HG02970 (cell line): Measurements from ENCODE around the gene ADM5.

ENCODE experiments used
- ATAC-seq: cut with Tn5 transposase; IDR thresholded peaks from one replicate; pipeline ENCODE4 v1.9.1; 2021; ENCODE audit warnings: mild to moderate bottlenecking, moderate library complexity, moderate number of reproducible peaks; ENCODE audit not compliant: unreplicated experiment, low FRiP score

The ADM5 gene

DNA sequence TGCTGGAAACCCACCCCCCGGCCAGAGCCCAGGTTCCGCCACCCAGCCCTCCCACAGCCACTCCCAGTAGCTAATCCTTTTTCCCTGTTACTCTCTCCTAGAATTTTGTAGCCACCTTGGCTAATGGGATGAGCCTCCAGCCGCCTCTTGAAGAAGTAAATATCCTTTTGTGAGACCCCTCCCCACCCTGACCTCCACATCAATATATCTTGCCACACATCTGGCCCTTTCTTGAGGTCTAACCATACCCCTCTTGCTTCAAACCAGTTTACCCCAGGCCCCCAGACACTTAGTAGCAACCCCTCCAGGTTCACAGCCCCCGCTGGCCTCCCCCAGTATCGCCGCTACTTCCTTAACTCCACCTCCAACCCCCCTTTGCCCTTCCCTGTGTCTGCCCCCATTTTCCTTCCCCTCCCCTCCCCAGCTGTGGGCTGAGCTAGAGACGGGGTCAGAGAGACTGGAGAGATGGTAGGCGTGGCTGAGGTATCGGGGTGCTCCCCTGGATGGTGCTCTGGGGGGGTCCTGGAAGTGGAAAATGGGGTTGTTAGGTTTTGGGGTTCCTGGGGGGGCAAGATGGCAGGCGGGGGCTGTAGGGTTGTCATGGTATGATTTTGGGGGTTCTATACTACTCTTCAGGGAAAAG, 9.5 kb upstream of the ADM5 start:
- no peak for ATAC-seq

DNA sequence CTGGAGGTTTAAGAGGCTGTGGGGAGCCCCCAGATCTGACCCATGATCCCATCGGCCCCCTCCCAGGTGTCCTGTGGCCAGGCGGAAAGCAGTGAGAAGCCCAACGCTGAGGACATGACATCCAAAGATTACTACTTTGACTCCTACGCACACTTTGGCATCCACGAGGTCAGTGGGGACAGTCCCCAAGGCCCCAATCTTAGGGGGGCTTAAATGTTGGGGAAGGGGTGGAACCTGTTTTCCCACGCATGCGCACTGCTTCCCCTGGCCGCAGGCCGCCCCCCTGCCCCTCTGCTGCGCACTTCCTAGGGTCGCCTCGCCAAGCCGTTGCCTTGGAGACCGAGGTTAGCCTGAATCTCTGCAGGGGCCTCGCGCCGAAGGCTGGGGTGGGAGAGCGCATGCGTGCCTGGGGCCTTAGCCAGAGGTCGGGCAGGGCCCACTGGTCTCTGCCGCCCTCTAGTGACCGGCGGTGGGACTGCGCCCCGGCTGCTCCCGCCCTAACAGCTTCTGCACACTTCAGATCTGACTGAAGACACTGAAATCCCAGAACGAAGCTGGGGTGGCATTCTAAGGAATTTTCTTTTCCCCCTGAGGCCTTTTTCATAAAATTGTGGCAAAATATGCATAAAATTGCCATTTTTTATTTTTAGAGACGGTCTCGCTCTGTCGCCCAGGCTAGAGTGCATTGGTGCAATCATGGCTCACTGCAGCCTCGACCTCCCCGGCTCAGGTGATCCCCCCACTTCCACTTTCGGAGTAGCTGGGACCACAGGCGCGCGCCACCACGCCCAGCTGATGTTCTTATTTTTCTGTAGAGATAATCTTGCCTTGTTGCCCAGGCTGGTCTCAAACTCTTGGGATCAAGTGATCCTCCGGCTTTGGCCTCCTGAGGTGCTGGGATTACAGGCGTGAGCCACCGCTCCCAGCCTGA, 8.7 kb upstream of the ADM5 start:
- no peak for ATAC-seq

DNA sequence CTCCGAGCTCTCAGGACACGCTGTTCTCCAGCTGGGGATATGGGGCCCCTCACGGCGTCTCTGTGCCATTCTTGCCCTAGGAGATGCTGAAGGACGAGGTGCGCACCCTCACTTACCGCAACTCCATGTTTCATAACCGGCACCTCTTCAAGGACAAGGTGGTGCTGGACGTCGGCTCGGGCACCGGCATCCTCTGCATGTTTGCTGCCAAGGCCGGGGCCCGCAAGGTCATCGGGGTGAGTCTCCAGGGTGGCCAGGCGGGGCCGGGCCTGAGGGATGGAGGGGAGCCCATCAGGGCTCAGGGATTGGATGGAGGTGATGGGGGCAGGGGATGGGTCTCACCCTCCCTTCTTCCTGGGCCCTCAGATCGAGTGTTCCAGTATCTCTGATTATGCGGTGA, 7.6 kb upstream of the ADM5 start:
- no peak for ATAC-seq

DNA sequence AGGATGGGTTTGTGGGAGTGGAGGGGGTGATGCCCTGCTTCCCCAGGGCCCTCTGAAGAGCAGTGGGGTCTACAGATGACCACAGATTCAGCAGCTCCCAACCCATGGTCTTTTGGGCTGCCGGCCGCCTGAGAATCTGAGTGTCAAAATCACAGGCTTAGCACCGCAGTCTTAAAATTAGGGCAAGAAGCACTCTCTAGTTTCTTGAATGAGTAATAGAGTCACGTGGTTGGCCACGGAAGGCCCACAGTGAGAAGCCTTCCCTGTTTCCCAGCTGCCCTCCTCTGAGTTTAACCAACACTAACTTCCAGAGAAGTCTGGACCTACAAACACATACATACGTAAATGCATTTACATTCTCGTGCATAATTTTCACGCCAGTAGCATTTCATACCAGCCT, 7.1 kb upstream of the ADM5 start:
- ATAC-seq, result no peak

DNA sequence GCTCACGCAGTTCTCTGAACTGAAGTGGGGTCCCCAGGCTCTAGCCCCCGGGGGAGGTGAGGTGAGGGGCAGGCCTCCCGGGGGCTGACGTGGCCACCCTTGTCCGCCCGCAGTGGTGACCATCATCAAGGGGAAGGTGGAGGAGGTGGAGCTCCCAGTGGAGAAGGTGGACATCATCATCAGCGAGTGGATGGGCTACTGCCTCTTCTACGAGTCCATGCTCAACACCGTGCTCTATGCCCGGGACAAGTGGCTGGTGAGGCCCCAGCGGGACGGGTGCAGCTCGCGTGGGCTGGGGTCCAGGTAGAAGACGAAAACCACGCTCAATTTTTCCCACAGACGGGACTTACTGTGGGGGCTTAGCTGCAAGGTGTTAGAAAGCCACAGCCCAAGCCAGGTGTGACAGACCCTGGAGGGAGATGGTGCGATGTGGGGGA, 5.6 kb upstream of the ADM5 start:
- no peak for ATAC-seq

DNA sequence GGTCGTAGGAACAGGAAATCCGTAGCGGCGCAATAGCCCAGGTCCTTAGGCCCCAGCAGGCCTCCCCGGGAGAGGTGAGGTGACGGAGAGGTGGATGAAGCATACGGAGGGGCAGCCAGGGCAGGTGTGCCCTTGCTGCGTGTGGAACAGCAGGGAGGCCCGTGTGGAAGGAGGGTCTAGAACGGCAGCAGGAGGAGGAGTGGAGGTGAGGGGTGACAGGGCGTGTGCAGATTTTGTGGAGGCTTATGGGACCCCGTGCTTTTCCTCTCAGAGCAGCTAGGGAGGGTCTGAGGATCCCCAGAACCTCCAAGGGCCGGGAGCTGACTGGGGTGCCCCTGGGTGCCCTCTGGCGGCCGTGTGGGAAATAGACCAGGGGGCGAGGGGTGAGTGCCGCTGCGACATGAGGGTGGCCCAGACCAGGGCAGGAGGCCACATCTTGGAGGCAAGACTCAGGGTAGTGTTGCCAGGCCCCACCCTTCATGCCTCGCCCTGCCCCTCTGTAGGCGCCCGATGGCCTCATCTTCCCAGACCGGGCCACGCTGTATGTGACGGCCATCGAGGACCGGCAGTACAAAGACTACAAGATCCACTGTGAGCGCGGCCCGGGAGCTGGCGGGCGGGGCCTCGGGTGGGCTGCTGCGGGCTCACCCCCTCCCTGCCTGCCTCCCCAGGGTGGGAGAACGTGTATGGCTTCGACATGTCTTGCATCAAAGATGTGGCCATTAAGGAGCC, 5.0 kb upstream of the ADM5 start:
- ATAC-seq, result no peak

DNA sequence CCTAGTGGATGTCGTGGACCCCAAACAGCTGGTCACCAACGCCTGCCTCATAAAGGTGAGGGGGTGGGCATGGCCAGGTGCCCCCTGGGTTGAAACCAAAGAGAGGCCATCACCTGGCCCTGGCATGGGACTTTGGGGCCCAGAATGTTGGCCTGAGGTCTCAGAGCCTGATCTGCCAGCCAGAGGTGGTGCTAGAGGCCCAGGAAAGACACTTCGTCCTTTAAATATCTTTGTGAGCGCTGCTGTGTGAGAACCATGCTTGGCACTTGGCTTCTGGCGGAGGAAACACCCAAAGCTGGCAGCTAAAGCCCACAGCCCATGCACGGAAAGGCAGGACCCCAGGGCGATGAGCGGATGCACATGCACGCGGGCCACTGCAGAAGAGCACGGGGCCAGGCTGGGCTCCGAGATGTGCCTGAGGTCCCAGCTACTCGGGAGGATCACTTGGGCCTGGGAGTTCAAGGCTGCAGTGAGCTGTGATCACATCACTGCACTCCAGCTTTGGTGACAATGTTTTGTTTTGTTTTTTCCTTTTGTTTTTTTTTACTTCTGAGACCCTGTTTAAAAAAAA, 4.3 kb upstream of the ADM5 start:
- no peak for ATAC-seq

DNA sequence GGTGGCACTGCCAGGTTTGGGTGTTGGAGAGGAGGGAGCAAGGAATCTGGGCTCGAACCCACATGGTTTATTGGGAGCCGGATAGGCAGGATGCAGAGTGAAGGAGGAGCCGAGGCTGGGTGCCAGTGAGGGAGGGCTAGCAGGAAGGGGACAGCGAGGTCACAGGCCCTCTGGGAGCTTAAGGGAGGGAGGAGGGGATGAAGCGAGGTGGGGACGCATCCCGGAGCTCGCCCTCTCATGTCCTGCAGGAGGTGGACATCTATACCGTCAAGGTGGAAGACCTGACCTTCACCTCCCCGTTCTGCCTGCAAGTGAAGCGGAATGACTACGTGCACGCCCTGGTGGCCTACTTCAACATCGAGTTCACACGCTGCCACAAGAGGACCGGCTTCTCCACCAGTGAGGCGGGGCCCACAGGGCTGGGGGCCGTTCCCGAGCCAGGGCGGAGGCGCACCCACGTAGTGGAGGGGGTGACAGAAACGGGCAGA, 3.5 kb upstream of the ADM5 start:
- no peak for ATAC-seq

DNA sequence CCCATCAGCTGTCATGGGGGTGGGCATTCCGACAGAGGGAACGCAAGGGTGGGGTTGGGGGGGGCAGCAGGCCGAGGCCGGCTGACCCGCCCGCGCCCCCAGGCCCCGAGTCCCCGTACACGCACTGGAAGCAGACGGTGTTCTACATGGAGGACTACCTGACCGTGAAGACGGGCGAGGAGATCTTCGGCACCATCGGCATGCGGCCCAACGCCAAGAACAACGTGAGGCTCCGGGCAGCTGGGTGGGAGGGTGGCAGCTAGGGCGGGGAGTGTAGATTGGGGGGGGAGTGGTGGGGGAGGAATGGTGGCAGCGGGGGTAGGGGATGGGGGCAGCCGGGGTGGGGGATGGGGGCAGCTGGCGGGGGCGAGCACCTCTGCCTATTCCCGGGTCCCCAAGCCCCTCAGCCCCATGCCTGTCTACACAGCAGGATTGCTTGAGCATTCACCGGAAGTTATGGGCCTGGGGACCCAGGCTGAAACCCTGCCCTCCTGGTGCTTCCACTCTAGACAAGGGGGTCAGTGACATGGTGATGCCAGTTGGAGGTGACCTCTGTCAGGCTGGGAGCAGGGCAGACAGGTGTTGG, 2.8 kb upstream of the ADM5 start:
- ATAC-seq, result no peak

DNA sequence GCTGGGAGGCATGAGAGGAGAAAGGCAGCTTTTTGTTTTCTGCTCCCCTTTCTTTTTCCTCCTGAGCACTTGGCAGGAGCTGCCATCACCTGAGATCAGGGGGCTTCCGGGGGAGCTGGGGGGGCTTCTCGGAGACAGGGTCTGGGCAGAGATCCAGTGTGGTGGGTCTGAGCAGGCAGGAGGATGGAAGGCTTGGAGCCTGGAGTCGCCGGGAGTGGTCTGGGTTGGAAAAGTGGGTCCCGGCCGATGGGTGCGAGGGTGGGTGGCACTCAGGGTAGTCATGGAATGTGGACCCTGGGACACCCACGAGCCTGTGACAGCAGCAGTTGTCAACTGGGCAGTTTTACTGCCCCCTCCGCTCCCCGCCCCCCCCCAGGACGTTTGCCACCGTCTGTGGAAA, 2.2 kb upstream of the ADM5 start:
- no peak for ATAC-seq

DNA sequence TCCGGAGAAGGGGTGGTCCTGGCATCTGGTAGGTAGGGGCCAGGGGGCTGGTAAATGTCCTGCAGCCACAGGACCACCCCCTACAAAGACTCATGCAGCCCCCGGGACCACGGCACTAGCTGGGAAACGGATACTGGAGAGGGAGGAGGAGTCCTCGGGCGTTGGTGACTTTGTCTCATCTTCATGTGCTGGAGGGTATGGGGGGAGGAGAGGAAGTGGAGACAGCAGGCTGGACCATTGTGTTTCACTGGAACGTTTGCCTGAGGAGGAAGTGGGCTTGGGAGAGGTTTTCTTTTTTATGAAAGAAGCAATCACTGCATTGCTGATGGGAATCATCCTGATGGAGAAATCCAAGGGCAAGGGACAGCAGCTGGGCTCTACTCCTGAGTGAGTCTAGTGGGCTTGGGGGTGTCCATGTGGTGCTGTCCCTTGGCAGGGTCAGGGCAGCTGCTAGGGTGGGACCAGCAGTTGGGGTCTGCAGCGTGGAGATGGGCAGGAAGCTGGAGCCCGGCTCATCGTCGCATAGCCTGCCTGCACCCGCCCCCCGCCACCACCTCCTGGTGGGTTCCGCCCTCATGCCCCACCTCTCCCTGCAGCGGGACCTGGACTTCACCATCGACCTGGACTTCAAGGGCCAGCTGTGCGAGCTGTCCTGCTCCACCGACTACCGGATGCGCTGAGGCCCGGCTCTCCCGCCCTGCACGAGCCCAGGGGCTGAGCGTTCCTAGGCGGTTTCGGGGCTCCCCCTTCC, 1.7 kb upstream of the ADM5 start:
- no peak for ATAC-seq

DNA sequence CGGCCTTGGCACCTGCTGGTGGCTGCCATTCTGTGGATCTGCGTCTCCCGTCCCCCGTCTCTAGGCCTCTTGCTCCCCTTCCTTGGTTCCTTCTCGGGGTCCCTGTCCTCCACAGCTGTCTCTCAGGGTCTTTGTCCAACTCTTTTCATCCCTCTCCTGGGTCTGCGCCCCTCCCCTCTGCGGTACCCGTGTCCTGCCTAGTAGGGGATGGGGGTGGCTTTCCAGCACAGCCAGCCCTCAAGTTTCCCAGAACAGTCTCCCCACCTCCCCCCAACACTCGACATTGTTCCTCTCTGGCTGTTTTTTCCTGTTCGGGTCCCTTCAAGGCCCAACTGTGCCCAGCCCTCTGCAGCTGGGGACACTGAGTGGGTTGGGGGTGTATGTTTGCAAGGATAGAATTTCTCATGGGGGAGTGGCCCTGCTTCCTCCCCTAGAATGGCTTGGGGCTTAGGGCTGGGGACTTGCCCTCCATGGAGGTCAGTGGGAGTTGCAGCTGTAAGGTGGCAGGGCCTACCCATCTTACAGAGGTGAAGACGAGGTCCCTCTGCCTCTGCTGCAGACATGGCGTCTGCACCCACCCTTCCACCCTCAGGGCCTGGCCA, 762 bp upstream of the ADM5 start:
- ATAC-seq, result no peak

DNA sequence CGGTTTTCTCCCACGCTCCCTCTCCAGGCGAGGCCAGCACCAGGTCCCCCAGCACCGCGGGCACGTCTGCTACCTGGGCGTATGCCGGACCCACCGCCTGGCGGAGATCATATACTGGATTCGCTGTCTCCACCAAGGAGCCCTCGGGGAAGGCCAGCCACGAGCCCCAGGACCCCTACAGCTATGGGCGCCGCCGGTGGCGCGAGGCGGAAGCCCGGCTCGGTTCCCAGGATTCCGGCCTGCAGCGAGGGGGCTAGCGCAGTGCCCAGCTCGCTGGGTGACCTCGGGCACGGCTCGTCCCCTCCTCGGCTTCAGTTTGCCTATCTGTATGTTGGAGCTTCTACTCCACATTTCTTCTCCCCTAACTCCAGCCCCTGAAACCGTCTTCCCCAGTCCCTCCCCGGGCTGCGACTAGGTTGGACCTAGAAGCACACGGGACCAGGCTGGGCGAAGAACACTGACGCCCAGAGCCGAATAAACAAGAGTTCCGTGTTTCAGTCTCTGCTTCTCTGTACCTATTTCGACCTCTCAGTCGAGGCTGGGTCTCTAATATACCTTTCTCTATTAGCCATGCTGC, 773 bp downstream of the ADM5 start:
- no peak for ATAC-seq

DNA sequence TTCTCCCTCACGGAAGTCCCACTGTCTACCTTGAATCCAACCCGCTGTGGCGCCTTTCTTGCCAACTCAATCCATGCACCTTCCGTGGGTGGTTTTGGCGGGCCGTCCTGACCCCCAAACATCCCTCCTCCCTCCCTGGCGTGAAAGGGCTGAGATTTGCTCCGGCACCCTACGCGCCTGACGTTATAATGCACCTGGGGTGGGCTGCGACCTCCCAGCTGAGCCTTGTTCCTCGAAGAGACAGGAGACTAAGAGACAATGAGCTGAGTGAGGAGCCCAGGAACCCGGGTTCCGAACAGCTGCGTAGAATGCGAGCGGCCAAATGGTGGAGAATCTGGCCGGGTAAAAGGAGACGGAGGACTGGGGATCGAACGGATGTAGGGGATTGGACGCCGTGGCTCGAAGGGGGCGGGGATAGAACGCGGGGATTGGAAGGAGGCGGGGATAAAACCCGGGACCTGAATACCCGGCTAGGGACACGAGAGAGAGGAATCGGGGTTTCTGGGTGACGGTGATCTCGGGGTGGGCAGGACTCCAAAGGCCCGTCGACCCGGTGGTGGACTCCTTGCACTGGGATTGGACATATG, 1.4 kb downstream of the ADM5 start, which contains the start of gene CPT1C:
Gene CPT1C (plus strand): TSS at position 461 of the 587 bp plus-strand sequence. CDS start 1,137 bp downstream, outside the sequence.
- no peak for ATAC-seq

DNA sequence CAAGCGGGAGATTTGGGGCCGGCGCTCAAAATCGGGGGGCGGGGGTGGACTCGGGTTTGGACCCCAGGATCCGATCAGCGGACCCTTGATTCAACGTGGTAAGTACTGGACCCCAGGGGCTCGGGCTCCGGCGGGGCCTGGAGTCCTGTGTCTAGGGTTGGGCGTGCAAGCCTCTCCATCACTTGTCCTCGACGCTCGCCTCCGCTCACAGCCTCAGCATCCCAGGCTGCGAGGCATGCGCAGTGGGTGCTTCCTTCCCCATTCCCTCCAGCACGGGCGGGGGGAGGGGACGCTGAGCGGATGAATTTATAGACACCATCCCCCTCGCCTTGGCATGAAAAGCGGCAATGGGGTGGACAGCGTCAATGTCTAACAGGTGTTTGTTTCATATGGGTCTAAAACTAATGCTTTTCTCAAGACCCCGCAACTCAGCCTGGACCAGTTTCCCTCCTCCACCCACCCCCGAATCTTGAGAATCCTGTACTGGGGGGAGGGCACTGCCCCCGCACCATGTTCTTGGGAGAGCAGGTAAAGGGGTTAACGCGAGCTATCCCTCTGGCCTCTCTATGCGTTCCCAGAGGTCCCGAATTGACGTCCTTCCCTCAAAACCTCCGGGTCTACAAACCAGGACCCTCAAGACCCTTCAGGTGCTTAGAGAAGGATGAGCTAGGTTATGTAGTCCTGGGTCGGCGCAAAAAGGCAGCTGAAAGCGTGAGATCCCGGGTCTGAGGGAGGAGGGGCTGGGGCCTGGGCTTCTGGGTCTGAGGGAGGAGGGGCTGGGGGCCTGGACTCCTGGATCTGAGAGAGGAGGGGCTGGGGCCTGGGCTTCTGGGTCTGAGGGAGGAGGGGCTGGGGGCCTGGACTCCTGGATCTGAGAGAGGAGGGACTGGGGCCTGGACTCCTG, 2.1 kb downstream of the ADM5 start:
- ATAC-seq, result no peak

DNA sequence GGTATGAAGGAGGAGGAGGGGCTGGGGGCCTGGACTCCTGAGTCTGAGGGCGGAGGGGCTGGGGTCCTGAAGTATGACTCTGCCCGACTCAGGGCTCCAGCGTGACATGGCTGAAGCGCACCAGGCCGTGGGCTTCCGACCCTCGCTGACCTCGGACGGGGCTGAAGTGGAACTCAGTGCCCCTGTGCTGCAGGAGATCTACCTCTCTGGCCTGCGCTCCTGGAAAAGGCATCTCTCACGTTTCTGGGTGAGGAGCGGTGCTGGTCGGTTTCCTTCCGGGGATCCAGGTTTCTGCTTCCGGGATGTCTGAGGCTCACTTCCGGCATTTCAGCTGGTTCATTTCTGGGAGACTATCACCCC, 2.7 kb downstream of the ADM5 start:
- no peak for ATAC-seq

DNA sequence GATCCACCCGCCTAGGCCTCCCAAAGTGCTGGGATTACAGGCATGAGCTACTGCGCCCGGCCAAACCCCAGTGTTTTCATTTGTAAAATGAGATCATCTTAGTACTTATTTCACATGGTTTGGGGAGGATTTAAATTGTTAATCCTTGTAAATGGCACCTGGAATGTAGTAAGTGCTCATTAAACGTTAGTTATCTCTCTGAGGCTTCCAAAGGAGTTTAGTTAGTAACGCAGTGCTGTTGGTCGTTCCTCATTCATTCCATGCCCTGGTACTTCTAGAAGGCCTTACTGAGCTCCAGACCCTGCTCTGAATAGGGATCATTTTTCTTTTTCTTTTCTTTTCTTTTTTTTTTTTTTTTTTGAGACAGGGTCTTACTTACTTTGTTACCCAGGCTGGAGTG, 6.7 kb downstream of the ADM5 start:
- no peak for ATAC-seq

DNA sequence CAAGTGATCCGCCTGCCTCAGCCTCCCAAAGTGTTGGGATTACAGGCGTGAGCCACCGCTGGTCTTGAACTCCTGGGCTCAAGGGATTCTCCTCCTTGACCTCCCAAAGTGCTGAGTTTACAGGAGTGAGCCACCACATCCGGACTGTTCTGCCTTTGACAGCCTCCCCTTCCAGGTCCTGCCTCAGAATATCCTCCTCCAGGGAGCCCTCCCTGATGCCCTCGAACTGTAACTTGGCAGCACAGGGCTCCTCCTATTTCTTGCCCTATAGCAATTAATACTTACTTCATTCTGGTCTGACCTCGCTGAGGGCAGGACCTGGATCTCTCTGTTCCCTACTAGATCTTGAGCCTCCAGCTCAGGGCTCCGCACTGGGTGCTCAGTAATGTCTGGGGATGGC, 7.5 kb downstream of the ADM5 start:
- no peak for ATAC-seq
